GM19025 (cell line): ENCODE data around the gene EXOSC10.
"Not testable (repeated sequence)": the region's sequence is repeated elsewhere in the genome, so short reads cannot be mapped to it uniquely, and the experiment has no call there.

Source experiments
- ATAC-seq: cut with Tn5 transposase; IDR thresholded peaks from one replicate; pipeline ENCODE4 v1.9.1; 2021; ENCODE audit warnings: mild to moderate bottlenecking, low read depth, moderate library complexity; ENCODE audit not compliant: unreplicated experiment

EXOSC10 gene

DNA sequence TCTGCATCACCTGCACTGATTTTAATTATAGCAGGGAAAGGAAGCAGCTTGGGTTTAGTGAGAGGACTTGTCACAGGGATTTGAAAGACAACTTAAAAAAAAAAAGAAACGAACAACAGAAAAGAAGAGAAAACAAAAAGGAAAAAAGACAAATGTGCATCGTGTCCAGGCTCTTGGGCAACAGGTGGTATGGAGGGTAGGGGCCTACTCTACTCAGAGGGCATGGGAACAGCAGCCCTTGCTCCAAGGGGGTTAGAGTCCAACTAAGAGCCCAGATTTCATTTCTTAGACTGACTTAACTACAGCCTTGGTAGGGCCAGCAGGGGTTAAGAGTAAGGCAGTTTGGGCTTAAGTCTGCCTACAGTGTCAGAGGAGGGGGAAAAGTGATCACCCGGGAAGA is 15.3 kb upstream of the EXOSC10 start:
- ATAC-seq, result no peak

DNA sequence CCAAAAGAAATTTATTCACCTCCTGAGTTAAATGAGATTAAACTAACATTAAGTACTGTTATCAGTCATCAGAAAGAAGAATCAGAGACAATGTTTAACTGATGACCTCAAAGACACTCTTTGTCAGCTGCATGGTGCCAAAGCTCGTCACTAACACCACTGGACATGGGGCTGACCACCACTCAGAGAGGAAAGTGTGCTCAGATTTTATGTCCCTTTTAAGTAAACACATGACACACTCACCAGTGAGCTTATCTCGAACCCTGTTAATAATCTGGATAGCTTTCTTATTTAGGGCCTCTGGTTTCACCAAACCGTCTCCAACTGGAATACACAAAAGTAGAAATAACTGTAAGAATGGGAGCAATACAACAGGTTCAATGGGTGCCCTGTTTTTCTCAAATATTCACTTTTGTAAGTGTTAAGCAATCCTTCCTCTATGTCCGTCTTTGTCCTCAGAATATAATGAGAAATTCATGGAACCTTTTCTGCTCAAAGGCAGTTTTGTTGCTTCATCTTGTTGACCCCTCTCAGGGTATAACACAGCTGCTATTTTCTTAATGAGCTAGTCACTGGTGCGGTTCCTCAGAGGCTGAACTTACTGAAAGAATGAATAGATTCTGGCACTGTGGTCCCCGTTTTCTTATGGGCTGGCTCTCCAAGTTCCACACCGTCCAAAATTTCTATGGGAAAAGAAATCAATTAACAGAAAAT is 9.5 kb upstream of the EXOSC10 start:
- ATAC-seq, result no peak

DNA sequence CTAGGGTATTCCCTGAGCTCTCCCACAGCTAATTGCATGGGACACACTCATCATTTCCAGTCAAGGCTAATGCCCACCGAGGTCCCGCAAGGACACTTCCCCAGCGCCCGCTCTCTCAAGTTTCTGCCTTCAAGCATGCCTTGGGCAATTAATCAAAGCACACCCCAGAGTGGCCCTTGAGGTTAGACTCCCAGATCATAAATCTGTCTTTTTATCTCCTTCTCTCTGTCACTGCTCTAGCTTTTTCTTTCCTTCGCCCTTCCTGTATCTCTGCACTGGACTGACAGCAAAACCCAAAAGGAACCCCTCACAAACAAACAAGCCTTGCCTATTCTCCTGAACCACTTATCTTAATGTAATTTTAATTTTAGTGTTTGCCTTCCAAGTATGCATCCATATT is 7.9 kb upstream of the EXOSC10 start:
- no peak for ATAC-seq

GRCh38 chr1:11105586-11105985 is 5.9 kb upstream of the EXOSC10 start:
- ATAC-seq, result no peak

DNA sequence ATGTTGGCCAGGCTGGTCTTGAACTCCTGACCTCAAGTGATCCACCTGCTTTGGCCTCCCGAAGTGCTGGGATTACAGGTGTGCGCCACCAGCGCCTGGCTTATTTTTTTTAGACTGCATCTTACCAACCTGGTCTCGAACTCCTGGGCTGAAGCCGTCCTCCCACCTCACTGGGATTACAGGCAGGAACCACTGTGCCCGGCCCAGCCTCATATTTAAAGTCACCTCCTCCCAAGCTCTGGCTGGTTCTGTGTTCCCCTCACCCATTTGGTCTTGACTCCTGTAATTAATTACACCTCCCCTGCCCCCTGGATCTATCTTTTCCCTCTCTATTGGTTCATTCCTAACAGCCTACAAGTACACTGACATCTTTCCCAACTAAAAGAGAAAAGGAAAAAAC is 1.7 kb upstream of the EXOSC10 start:
- no peak for ATAC-seq

GRCh38 chr1:11100806-11101205 is 1.1 kb upstream of the EXOSC10 start:
- ATAC-seq, result not testable (repeated sequence)

DNA sequence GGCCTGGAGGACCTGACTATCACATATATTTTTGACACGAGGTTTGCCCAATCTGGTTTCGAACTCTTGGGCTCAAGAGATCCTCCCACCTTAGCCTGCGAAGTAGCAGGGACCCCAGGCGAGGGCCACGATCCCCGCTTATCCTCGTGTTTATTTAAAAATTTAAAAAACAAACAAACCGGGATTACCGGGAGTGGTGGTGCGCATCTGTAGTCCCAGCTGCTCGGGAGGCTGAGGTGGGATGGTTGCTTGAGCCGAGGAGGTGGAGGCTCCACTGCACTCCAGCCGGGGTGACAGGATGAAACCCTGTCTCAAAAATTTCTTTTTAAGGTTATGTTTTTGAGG is 452 bp upstream of the EXOSC10 start:
- no peak for ATAC-seq

DNA sequence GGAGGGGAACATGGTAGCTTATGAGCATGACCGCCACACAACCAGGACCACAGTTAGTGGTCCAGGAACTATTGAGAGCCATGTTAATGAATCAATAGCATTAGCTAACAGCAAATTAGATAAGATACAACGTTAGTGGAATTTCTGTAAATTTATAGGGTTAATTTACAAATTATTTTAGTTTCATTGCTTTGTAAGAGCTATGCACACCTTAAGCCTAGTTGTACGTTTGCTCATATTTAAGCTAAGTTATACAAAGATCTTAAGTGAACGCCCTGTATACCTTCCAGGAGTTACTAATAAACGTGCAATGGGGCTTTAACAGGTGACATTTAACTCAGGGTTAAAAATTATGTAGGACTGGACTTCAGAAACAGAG is 749 bp downstream of the EXOSC10 start:
- ATAC-seq, result no peak

- ATAC-seq, result not testable (repeated sequence)
Observed at GRCh38 chr1:11083784-11084183, 15.9 kb downstream of the EXOSC10 start.

DNA sequence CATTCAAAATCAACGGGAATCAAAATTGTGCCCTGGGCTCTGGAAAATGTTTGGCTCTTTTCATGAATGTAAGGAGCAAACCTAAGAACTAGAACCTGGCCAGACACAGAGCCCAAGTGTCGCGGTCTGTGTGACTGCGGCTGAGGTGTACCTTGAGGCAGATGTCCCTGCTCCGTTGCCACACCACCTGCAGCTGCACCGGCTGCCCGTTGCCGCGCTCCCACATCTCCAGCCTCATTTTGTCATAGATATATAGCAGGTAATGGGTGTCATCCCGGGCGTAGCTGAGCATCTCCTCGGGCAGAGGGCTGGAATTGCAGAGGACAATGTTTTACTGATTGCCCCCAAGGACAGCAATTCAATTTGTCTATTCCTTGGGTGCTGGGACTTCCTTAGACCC is 18.7 kb downstream of the EXOSC10 start:
- ATAC-seq, result no peak

DNA sequence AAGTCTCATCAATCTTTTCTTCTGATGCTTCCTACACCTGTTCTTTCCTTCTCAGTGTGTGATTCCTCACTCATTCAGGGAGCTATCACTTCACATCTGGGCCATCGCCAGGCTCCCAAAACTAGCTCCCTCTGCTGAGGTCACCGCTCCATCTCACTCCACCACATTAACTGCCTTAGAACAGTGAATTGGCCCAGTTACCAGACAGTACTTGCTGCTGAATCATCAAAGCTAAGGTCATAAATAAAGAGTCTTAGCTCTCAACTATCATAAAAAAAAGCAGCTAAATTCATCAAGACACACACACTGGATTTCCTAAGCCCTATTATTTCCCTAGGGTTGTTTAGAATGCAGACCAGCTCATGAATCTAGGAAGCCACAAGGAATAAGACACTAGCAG is 21.0 kb downstream of the EXOSC10 start:
- no peak for ATAC-seq

DNA sequence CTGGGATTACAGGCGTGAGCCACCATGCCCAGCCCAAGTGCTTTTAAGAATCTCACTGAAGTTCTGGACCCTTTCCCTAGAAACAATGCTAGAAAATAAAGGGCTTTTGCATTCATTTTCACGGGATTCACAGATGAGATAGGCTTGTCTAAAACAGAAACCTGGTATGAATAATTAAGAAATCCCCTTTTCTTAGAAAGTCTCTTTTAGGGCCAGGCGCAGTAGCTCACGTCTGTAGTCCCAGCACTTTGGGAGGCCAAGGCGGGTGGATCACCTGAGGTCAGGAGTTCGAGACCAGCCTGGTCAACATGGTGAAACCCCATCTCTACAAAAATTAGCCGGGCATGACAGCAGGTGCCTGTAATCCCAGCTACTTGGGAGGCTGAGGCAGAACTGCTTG is 26.3 kb downstream of the EXOSC10 start:
- not testable (repeated sequence) for ATAC-seq

GRCh38 chr1:11072216-11072917 is 27.3 kb downstream of the EXOSC10 start:
- ATAC-seq, result no peak

DNA sequence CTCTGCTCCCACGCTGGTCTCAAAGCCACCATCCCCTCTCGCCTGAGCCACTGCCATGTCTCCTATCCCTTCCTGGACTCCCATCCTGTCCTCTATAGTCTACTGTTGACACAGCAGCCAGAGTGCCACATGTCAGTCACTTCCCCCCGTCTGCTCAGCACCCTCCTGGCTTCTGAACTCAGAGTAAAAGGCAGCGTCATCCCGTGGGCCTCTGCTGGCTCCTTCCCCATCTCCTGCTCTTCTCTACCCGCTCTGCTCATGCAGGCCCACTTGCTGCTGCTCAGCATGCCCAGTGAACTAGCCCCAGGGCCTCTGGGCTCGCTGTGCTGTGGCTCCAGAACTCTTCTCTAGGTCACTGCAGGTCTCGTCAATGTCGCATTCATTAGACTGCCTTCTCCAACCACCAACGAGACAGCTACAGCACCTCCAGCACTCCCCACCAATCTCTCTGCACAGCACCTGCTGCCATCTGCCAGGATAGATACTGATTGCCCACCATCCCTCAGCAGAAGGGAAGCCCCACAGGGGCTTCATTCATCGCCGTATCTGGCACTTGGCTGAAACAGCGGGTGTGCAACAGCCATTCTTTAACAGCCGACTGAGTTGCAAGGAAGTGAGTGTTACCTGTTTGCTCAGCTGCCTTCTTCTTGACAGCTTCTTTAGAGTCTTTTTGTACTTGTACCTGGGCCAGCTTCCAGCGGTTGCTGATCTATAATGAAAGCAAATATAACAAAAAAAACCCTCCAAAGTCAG is 28.0 kb downstream of the EXOSC10 start:
- ATAC-seq, result no peak

DNA sequence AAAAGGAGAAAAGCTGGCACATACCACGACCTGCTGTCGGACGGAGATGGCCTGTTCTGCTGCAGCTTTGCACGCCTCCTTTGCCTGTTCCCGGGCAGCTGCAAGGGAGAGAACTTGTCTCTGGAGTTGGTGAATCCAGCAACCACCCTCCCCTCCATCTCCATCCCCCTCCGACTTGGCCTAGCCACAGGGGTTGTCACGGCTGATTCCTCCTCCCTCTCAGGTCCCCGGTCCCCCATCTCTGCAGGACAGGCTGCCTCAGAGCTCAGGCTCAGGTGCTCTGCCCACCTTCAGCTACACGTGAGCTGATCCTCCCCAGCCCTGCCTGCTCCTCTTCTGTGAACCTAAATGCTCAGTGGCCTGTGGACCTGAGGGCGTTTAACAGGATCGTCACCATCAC is 28.8 kb downstream of the EXOSC10 start:
- ATAC-seq, result no peak

DNA sequence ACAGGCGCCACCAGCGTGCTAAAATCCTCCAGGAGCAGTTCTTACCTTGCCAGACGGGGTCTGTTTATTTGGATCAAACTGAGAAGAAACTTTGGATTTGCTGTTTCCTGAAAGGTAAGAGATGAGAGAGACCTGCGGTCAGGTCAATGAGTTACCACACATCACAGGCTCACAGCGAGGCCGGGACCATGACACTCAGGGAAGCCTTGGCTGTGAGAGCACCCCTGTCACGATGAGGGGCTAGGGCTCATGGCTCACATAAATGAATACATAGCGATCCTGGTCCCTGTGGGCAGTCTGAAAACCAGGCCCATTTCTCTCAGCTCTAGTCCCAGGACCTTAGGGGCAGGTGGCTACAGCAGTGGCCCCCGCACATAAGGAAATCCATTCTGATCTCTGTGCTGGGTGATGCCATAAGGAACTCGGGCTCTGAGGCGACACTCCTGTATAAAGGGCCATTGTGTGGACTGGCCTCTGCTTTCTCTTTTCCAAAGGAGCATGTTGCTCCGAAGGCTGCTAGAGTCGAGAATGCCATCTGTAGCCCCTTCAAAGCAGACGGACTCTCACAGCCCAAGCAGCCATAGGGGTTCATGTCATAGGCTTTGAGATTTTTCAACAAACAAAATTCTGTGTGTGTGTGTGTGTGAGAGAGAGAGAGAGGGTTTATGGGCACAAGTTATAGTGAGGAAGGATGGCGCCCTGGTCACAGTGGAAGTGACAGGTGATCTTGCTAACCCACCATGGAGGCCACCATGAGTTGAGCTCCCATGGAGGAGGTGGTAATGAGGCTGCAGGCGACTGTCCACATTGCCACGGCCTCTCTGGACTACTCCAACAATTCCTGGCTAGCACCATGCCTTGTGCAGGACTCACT is 30.8 kb downstream of the EXOSC10 start:
- ATAC-seq, result no peak

DNA sequence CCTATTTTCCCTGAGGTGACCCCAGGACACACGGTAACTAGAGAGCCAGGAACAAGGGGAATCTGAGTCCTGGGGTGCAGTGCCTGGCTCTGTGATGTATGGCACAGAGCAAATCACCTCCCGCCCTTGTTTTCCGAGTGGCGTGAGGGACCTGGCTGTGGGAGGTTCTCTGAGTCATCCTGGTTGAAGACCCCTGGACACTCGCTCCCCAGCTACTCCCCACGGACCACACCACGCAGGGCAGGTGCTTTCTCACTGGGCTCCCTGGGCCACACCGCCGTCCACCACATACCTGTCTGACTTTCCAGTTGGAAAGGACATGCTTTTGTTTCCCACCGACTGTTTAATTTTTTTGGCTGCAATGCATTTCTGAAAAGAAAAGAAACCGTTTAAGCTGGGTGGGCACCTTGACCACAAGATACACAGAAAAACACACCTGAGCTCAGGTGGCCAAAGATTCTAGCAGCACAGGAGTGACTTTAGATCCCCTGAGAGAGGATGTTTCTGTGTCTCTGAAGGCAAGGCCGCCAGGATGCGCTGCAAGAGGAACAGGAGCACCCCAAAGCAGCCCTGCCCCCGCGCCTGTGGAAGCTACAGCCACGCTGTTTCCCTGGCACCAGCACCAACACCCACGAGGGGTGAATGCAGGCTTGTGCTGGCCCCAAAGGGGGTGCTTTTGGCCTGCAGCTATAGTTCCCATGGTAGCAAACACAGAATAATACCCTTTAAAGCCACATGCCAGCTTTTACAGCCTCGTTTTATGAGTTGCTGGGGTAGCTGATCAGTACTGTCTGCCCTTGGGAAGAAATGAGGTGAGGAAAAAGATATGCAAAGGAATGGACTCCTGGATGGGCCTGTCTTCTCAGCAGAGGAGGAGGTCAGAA is 31.7 kb downstream of the EXOSC10 start:
- ATAC-seq, result no peak

DNA sequence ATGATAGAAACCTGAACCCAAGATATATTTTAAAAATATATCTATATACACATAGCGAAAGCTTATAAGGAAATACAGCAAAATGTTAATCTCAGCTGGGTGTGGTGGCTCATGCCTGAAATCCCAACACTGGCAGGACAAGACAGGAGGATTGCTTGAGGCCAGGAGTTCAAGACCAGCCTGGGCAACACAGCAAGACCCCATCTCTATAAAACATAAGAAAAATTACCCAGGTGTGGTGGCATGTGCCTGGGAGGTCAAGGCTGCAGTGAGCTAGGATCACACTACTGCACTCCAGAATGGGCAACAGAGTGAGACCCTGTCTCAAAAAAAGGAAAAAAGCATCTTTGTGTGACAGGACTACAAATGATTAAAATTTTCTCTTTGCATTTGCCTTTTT is 33.9 kb downstream of the EXOSC10 start:
- no peak for ATAC-seq

DNA sequence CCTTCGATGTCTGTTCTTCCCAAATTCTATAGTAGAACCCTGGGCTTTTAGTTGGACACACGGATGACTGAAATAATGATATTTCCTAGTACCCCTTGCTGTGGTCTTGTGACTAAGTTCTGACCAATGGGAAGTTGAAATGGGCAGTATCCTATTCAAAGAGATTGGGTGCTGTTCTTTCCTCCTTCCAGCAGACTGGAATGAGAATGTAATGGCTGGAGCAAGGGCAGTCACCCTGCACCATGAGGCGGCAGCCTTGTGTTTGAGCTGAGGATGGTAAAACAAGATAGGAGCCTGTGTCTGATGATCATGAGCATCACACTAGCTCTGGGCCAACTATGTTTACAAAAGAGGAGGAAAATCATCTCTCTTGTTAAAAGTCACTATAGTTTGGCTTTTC is 34.7 kb downstream of the EXOSC10 start:
- ATAC-seq, result no peak
